TTC549 (cell line): Measurements from ENCODE around the gene MUSTN1.

Experiments used
- FAIRE-seq: peaks from 2 replicates; lab custom pipeline; 2012; peaks lifted over from hg19 to GRCh38; lab: Jason Lieb, UNC

MUSTN1 gene

DNA sequence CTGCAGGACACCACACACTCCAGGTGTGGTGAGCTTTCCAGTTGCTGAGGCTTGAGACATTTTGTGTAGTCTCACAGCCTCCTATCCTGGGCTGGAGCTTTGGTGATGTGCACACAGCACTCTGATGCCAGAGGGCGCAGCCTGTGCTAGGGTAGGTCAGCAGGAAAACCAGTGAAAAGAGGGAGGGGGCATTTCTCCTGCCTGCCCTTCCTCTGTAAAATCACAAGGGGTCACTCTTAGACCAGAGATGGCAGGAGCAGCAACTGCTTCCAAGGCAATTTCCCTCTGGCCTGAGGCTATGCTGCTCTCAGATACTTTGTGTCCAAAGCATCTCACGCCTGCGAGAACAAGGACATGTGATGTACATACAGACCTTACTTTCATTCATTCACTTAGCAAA lies 16.5 kb upstream of the MUSTN1 start:
- no peak for FAIRE-seq

DNA sequence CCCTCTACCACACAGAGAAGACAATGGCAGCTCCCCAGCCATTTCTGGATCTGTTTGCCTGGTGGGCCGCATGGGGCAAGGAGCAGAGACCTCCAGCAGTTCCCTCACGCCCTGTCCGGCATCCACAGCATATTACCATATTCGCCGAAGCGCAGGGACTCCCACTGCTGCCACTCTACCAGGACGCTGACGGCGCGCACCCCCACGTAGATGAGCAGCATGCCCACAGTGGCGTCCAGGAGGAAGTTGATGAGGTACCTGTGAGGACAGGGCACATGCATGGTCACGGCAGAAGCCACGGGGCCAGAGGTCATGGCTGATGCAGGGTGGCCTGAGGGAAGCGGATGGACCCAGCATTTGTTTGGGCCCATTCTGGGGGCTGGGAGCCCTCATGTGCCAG lies 14.8 kb upstream of the MUSTN1 start:
- no peak for FAIRE-seq

- FAIRE-seq: no peak
Measured at GRCh38 chr3:52848617-52849016, 13.8 kb upstream of the MUSTN1 start.

DNA sequence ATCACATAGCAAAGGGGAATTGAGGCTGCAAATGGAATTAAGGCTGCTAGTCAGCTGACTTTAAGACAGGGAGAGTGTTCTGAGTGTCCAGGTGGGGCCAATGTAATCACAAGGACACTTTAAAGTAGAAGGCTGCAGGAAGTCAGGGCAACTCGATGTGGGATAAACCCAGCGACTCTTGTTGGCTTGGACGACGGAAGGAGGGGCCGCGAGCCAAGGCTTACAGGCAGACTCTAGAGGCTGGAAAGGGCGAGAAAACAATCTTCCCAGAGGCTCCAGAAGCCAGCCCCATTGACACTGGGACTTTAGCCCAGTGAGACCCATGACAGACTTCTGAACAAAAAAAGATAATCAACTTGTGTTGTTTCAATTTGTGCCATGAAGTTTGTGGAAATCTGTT lies 12.9 kb upstream of the MUSTN1 start:
- FAIRE-seq: no peak

- FAIRE-seq: no peak
Measured at GRCh38 chr3:52847241-52847640, 12.4 kb upstream of the MUSTN1 start.

GRCh38 chr3:52846432-52846965 lies 11.7 kb upstream of the MUSTN1 start:
- FAIRE-seq: no peak

DNA sequence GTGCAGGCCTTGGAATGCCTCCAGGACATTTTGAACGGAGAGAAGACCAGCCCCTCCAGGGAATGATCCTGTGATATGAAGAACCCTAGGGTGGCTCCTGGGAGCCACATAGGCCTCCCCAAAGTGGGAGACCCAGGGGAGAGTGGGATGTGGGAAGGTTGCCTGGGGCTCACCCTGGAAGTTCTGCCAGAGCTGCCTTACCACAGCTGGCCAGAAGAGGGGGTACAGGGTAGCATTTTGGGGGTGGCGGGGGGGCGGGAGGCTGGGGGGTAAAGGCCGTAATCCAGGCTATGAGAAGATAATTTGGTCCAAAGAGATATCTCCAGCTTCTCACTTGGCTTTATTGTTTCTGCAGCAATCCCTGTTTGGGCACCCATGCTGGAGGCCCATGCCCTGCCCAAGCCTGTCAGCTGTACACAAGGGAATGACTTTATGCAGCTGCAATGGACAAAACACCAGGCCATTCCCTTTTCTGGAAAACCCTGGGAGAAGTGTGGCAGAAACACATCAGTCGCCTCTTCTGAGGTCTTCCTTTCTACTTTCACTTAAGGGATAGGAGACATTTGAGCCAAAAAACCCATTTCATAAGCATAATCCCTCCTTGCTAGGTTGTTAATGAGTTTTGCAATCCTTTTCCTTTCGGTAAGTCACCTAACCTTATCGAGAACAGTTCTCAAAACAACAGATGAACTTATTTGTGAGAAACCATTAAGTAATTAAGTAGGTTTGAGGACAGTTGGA lies 11.0 kb upstream of the MUSTN1 start:
- FAIRE-seq: no peak

GRCh38 chr3:52845157-52845556 lies 10.3 kb upstream of the MUSTN1 start:
- no peak for FAIRE-seq

DNA sequence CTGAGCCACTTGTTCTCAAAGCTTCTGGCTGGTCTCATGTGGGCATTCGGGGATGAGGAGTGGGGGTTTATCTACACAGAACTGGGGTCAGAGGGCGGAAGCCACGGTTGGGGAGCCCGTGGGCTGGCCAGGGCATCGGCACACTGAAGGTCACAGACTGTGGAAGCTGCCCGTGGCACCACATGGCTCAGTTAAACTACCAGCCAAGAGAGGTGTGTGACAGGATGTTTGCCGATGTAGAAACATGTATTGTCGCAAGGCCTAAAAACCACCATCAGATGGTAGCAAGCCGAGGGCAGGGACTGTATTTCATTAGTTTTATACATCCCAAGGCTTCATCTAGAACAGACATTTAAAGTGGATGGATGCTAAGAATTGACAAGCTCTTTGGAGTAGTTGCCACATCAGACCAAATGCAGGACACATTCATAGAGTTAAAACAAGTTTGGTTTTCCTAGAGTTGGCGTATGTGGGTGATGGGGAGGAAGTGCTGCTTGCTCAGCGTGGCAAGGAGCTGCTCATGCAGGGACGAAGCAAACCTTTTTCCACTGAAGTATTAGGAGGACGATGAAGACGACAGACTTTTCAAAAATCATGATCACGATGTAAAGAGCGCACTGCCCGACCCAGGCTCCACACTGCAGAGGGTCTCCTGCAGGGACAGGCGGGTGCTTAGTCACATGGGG lies 9.6 kb upstream of the MUSTN1 start:
- FAIRE-seq: no peak

GRCh38 chr3:52843881-52844280 lies 9.1 kb upstream of the MUSTN1 start:
- no peak for FAIRE-seq

DNA sequence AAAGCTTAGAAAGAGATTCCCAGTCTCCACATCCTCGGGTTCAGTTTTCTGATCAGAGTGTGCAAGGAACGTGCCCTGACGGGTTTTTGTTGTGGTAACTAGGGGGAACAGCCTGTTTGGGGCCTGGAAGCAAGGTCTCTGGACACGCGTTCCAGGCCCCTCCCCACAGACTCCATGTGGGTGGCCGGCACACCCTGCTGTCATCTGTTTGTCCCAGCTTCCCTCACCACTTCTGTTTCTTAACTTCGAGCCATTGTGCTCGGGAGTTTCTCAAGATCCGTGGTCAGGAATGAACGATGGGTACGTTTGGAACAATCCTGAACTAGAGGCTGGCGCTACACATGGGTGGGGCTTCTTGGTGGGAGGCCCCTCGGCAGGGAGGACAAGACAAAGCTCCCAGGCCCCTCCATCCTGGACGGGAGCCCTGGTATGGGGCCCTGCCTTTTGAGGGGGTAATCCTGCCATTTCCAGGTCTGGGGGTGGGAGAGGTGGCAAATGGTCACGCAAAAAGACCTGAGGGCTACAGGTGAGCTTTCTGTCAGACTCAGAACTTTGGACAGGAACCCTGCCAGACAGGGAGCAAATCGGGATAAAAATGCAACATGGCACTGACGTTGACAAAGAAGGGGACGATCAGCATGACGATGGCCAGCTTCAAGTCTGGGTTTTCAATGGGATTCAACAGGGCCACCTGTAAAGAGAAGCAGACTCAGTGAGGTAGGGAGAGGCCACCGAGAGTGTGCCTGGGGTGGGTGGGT lies 8.5 kb upstream of the MUSTN1 start:
- FAIRE-seq: no peak

GRCh38 chr3:52842424-52842823 lies 7.6 kb upstream of the MUSTN1 start:
- FAIRE-seq: no peak

DNA sequence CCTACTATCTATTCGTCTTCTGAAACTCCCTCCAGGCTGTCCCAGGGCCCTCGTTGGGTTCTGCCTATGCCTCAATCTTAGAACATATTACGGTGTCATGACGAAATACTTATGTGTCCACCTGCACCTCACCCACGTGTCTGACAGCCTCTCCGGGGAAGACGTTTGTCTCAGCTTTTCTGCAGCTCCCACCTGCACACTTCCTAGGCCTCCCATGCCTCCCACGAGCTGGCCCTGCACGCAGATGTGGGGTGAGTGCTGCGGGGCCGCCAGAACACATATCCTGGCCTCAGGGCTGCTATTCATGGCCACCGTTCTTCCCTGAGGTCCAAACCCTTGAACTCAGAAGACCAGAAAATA lies 7.1 kb upstream of the MUSTN1 start:
- no peak for FAIRE-seq

GRCh38 chr3:52841211-52841980 lies 6.6 kb upstream of the MUSTN1 start:
- no peak for FAIRE-seq

DNA sequence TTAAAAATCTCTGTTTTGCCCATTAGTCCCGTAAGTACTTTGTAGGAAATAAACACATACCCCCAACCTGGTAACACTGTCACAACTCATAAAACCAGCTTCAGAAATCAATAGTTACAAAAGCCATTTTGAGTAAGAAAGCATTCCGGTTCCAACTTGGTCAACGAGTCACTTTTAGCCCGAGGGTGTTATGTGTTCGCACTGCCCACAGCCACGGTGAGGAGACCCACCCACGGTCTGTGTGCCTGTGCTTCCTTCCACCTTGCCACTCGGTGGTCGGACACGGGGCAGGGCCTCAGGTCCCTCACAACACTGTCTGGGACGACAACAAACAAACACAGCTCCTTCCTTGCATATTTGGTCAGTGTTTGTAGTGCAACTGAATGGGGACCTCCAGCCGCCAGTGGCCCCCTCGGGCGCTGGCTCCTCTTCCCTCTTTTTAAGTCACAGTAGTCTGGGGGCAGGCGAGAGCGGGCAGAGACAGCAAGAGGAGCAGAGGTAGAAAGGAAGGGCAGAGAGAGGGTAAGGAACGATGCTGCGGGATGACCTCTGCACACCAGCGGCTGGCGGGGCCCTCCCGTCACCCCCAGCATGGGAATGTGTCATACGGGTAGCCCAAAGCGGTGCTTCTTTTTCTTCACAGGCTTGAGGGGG lies 5.2 kb upstream of the MUSTN1 start:
- no peak for FAIRE-seq

- FAIRE-seq: no peak
Measured at GRCh38 chr3:52839268-52839575, 4.4 kb upstream of the MUSTN1 start.

GRCh38 chr3:52838561-52839267 lies 3.9 kb upstream of the MUSTN1 start:
- FAIRE-seq: no peak

DNA sequence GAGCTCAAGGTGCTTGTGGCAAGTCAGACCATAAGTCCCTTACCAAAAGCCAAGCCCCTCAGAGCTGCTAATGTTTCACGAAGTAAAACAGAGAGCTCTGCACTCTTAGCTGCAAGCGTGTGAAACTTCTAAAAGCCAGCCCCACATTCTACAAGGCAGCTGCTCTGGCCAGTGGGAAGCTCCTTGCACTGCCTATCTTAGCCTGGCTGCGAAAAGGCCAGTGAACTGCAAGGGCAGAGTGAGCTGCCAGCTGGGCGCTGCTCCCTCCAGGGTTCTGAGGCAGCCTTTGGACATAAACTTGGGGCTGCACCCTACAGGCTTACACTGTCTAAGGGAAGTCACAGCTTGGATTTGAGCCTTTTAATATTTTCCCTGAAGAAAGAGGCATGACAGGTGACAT lies 2.2 kb upstream of the MUSTN1 start:
- no peak for FAIRE-seq

DNA sequence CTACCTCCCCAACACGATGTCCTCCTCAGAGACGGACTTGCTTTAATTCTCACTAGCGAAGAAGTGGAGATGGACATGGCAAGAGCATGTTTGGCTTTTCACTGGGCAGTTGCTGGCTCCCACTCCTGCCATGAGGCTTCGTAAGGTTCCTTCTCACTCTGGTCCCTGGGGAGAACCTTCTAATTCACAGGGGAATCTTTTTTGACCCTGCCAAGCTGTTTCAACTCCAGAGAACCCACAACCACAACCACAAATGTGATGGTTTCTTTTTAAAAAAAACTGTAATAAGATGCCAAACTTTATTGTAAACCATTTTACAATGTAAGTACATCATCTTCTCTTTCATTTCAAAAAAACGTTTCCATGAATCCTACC lies 1.6 kb upstream of the MUSTN1 start:
- FAIRE-seq: no peak

DNA sequence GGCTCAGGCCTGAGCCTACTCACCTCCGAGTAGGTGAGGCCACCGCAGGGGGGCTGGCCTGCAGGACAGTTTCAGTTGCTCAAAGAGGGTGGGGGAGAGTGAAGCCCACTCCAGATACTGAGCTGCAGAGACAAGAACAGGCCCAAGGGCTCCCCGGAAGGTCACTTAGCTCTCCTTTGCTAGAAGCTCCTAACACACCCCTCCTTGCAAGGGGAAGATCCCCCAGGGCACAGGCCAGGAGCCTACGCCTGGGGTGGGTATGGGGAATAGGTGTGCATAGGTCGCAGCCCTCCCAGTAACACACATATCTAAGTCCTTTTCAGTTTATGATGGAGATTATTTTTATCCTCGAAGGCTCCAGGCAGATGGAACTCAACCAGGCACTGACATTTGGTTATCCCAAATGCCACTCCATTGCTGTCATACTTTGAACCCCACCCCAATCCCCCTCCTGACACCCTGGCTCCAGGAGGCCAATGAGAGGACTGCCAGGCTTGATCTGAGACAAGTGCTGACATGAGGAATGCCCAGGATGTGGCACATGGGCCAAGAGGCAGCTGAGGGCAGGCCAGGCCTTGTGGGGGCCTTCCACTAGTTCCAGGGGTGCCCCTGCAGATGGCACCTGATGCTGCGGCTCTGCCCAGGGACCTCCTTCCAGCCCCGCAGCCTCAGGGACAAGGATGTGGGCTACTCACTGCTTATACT lies 1.1 kb upstream of the MUSTN1 start:
- FAIRE-seq: no peak

- no peak for FAIRE-seq
Measured at GRCh38 chr3:52833202-52833601, 1.6 kb downstream of the MUSTN1 start.
